ENCODE measurements around the gene TRIM25.

Gene TRIM25

DNA sequence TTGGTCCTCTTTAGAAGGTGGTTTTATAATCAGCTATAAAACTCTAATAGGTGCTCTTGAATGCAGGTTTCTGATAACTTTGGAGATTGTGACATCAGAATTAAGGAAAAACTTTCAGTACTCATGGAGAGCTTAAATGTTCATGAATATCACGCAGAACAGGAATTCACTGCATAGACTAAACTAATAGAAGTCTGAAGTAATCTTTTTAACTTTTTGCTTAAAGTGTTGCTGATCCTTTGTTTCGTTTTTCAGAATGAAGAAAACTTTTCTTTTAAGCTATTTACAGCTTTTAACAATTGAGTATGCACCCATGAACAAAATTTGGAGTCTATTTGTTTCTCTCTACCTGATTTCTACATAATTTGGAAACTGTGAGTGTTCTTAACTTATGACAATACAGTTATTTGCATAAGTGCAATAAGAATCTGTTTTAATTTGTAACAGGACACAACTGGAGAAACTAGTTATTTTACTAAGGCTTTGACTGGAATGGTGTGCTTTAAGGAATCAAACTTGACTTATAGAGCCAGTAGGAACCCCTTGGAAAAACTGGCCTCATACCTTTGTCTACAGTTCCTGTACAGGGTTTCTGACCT is 17.0 kb upstream of the TRIM25 start:
- no CpG with 5 or more reads among the region's 2 CpGs for WGBS (ENCODE audit: extremely low coverage, insufficient coverage, low lambda C conversion rate)
- Histone ChIP-seq H3K36me3 (ENCODE audit: control insufficient read depth, insufficient read depth, low read length) (no peaks in the 10 kb centered on the region), H4K5ac (ENCODE audit: low read length) (no peak overlapping the region)

DNA sequence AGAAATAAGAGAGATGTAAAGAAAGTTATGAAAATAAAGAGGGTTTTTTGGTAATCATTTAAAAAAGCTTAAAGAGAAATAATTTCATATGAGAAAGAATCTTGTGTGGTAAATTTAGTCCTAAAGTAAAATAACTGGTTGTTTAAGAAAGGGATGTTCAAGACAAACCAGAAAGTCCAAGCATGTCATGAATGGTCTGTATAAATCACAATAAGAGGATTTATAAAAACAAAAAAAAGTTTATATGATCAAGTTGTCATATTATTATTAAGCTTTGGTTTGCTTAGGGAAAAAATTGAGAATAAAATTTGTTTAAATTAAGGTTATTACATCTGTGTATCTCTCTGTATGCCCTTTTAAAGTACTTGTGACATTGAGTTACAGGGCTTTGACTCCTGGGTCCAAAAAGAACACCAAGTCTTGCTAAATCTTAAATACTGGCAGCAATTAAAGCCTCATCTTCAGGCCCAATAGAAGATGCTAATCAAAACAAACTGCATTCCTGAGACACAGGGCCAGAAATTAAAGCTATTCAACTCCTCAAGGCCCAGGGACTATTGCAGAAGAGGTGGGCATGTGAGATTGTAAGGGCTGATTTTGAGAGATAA is 15.6 kb upstream of the TRIM25 start:
- no peaks in the 10 kb centered on the region for H3K27me3 ChIP-seq (ENCODE audit: insufficient read depth, low read length, poor library complexity)
- H3K18ac ChIP-seq (ENCODE audit: low read length), result no peak overlapping the region
- no peak overlapping the region for H3K27ac ChIP-seq (ENCODE audit: low read depth, low read length)
- H2AK5ac ChIP-seq (ENCODE audit: low read length), result no peak overlapping the region
- no peak overlapping the region for H3K23ac ChIP-seq (ENCODE audit: low read length)
- no peak overlapping the region for H2BK15ac ChIP-seq (replicated peaks; ENCODE audit: low read depth)
- peak; percentile 68 for DNase-seq
- H3K79me2 ChIP-seq (ENCODE audit: control insufficient read depth, insufficient read depth, low read length), result no peaks in the 10 kb centered on the region
- H3K56ac ChIP-seq (ENCODE audit: low read length), result no peak overlapping the region
- H3K4me2 ChIP-seq (ENCODE audit: low read length), result no peak overlapping the region
- H3K4me1 ChIP-seq (ENCODE audit: control insufficient read depth, low read depth, low read length), result no peaks in the 10 kb centered on the region
- no peaks in the 10 kb centered on the region for H3K36me3 ChIP-seq (ENCODE audit: control insufficient read depth, insufficient read depth, low read length)
- H4K5ac ChIP-seq (ENCODE audit: low read length), result no peak overlapping the region
- H3K4me3 ChIP-seq (ENCODE audit: low read length), result no peak overlapping the region
- H3K79me1 ChIP-seq (ENCODE audit: low read length), result no peaks in the 10 kb centered on the region
- no peak overlapping the region for H3K9ac ChIP-seq (ENCODE audit: low read length)
- H3K4ac ChIP-seq (ENCODE audit: low read depth, low read length), result no peak overlapping the region
- H2BK120ac ChIP-seq (ENCODE audit: low read depth, low read length), result no peak overlapping the region
- no peak overlapping the region for H4K8ac ChIP-seq (ENCODE audit: low read depth, low read length)
- H2BK5ac ChIP-seq (ENCODE audit: low read length), result no peak overlapping the region

More for the DNA sequence above, 17.0 kb upstream of the TRIM25 start:
- Histone ChIP-seq H3K79me1 (ENCODE audit: low read length) (no peaks in the 10 kb centered on the region), H3K27ac (ENCODE audit: low read depth, low read length) (no peak overlapping the region), H3K4me1 (ENCODE audit: control insufficient read depth, low read depth, low read length) (no peaks in the 10 kb centered on the region), H2BK120ac (ENCODE audit: low read depth, low read length) (no peak overlapping the region), H3K27me3 (ENCODE audit: insufficient read depth, low read length, poor library complexity) (no peaks in the 10 kb centered on the region), H4K8ac (ENCODE audit: low read depth, low read length) (no peak overlapping the region), H3K56ac (ENCODE audit: low read length) (no peak overlapping the region), H3K4me2 (ENCODE audit: low read length) (no peak overlapping the region), H3K4ac (ENCODE audit: low read depth, low read length) (no peak overlapping the region), H3K9ac (ENCODE audit: low read length) (no peak overlapping the region), H2BK15ac (replicated peaks; ENCODE audit: low read depth) (no peak overlapping the region), H3K18ac (ENCODE audit: low read length) (no peak overlapping the region), H3K4me3 (ENCODE audit: low read length) (no peak overlapping the region), H3K23ac (ENCODE audit: low read length) (no peak overlapping the region), H2AK5ac (ENCODE audit: low read length) (no peak overlapping the region), H2BK5ac (ENCODE audit: low read length) (no peak overlapping the region), H3K79me2 (ENCODE audit: control insufficient read depth, insufficient read depth, low read length) (no peaks in the 10 kb centered on the region)
- peak; percentile 8 for DNase-seq

DNA sequence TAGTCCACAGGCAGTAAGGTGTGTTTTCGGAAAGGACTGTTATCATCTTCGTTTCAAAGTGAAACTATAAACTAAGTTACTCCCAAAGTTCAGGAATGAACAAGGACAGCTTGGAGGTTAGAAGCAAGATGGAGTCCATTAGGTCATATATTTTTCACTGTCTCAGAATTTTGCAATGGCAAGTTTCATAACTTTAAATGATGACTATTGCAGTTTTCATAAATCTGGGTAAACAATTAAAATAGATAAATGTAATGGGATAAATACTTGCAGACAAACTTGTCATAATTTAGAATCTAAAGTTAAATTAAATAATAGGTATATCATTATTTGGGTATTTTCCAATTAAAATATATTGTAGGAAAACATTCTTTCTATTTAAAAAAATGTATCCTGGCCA is 14.7 kb upstream of the TRIM25 start:
- Histone ChIP-seq H3K56ac (ENCODE audit: low read length) (no peak overlapping the region), H3K9ac (ENCODE audit: low read length) (no peak overlapping the region), H3K4me3 (ENCODE audit: low read length) (no peak overlapping the region), H3K27ac (ENCODE audit: low read depth, low read length) (no peak overlapping the region), H4K5ac (ENCODE audit: low read length) (no peak overlapping the region), H4K8ac (ENCODE audit: low read depth, low read length) (no peak overlapping the region), H3K79me1 (ENCODE audit: low read length) (no peaks in the 10 kb centered on the region), H3K36me3 (ENCODE audit: control insufficient read depth, insufficient read depth, low read length) (no peaks in the 10 kb centered on the region), H3K4ac (ENCODE audit: low read depth, low read length) (no peak overlapping the region), H2BK120ac (ENCODE audit: low read depth, low read length) (no peak overlapping the region), H3K23ac (ENCODE audit: low read length) (no peak overlapping the region), H2AK5ac (ENCODE audit: low read length) (no peak overlapping the region), H3K27me3 (ENCODE audit: insufficient read depth, low read length, poor library complexity) (no peaks in the 10 kb centered on the region), H3K79me2 (ENCODE audit: control insufficient read depth, insufficient read depth, low read length) (no peaks in the 10 kb centered on the region), H3K4me1 (ENCODE audit: control insufficient read depth, low read depth, low read length) (no peaks in the 10 kb centered on the region), H2BK15ac (replicated peaks; ENCODE audit: low read depth) (no peak overlapping the region), H2BK5ac (ENCODE audit: low read length) (no peak overlapping the region), H3K4me2 (ENCODE audit: low read length) (no peak overlapping the region), H3K18ac (ENCODE audit: low read length) (no peak overlapping the region)
- no CpG with 5 or more reads among the region's 2 CpGs for WGBS (ENCODE audit: extremely low coverage, insufficient coverage, low lambda C conversion rate)
- DNase-seq, result no peak

DNA sequence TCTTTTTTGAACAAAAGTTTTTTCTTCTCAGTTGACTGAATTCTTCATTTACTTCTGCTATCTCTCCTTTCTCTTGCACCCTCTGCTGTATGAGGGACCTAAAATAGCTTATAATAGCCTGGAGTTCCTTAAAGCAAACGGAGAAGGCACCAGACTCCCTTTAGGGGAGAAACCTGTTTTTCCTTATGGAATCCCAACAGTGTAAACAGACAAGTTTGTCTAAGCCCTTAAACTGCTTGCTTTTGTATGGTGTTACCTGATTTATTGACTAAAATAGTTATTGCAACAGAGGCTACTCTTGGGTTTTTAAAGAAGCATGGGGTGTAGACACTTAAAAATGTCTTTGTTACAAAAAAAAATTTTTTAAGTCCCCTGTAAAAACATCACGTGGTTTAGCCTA is 12.9 kb upstream of the TRIM25 start:
- H3K79me2 ChIP-seq (ENCODE audit: control insufficient read depth, insufficient read depth, low read length), result no peaks in the 10 kb centered on the region
- no peak overlapping the region for H2BK120ac ChIP-seq (ENCODE audit: low read depth, low read length)
- H3K4me3 ChIP-seq (ENCODE audit: low read length), result no peak overlapping the region
- no peak overlapping the region for H2AK5ac ChIP-seq (ENCODE audit: low read length)
- no peaks in the 10 kb centered on the region for H3K4me1 ChIP-seq (ENCODE audit: control insufficient read depth, low read depth, low read length)
- no peak overlapping the region for H3K4me2 ChIP-seq (ENCODE audit: low read length)
- H4K5ac ChIP-seq (ENCODE audit: low read length), result no peak overlapping the region
- no peak overlapping the region for H2BK5ac ChIP-seq (ENCODE audit: low read length)
- no CpG with 5 or more reads among the region's 2 CpGs for WGBS (ENCODE audit: extremely low coverage, insufficient coverage, low lambda C conversion rate)
- H3K18ac ChIP-seq (ENCODE audit: low read length), result no peak overlapping the region
- no peak overlapping the region for H4K8ac ChIP-seq (ENCODE audit: low read depth, low read length)
- H3K9ac ChIP-seq (ENCODE audit: low read length), result no peak overlapping the region
- DNase-seq, result no peak
- H3K56ac ChIP-seq (ENCODE audit: low read length), result no peak overlapping the region
- no peaks in the 10 kb centered on the region for H3K27me3 ChIP-seq (ENCODE audit: insufficient read depth, low read length, poor library complexity)
- no peak overlapping the region for H3K23ac ChIP-seq (ENCODE audit: low read length)
- H3K4ac ChIP-seq (ENCODE audit: low read depth, low read length), result no peak overlapping the region
- H3K36me3 ChIP-seq (ENCODE audit: control insufficient read depth, insufficient read depth, low read length), result no peaks in the 10 kb centered on the region
- no peak overlapping the region for H3K27ac ChIP-seq (ENCODE audit: low read depth, low read length)
- no peaks in the 10 kb centered on the region for H3K79me1 ChIP-seq (ENCODE audit: low read length)
- no peak overlapping the region for H2BK15ac ChIP-seq (replicated peaks; ENCODE audit: low read depth)

DNA sequence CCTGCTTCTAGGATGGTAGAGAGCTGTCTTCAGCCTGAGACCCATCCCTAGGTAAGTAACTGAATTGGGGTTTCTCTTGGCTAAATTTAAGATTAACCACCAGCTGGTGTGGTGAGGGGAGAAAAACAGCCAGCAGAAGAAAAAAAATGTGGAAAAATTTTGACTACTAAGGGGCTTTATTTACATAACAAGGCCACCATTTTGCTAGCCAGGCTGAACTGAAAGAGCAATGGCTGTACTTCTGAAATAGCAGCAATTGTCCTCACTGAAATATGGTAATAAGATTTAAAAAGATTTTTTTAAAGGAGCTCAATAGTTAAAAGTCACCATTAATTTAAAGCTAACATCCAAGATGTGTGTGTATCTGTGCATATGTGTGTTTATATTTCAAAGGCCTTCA is 12.4 kb upstream of the TRIM25 start:
- Histone ChIP-seq H3K9ac (ENCODE audit: low read length) (no peak overlapping the region), H3K36me3 (ENCODE audit: control insufficient read depth, insufficient read depth, low read length) (no peaks in the 10 kb centered on the region), H3K56ac (ENCODE audit: low read length) (no peak overlapping the region), H3K18ac (ENCODE audit: low read length) (no peak overlapping the region), H3K27ac (ENCODE audit: low read depth, low read length) (no peak overlapping the region), H3K4me3 (ENCODE audit: low read length) (no peak overlapping the region), H3K23ac (ENCODE audit: low read length) (no peak overlapping the region), H2AK5ac (ENCODE audit: low read length) (no peak overlapping the region), H3K4me2 (ENCODE audit: low read length) (no peak overlapping the region), H2BK15ac (replicated peaks; ENCODE audit: low read depth) (no peak overlapping the region), H3K79me1 (ENCODE audit: low read length) (no peaks in the 10 kb centered on the region), H3K27me3 (ENCODE audit: insufficient read depth, low read length, poor library complexity) (no peaks in the 10 kb centered on the region), H3K79me2 (ENCODE audit: control insufficient read depth, insufficient read depth, low read length) (no peaks in the 10 kb centered on the region), H3K4me1 (ENCODE audit: control insufficient read depth, low read depth, low read length) (no peaks in the 10 kb centered on the region), H2BK120ac (ENCODE audit: low read depth, low read length) (no peak overlapping the region), H4K5ac (ENCODE audit: low read length) (no peak overlapping the region), H4K8ac (ENCODE audit: low read depth, low read length) (no peak overlapping the region), H3K4ac (ENCODE audit: low read depth, low read length) (no peak overlapping the region), H2BK5ac (ENCODE audit: low read length) (no peak overlapping the region)
- no peak for DNase-seq

DNA sequence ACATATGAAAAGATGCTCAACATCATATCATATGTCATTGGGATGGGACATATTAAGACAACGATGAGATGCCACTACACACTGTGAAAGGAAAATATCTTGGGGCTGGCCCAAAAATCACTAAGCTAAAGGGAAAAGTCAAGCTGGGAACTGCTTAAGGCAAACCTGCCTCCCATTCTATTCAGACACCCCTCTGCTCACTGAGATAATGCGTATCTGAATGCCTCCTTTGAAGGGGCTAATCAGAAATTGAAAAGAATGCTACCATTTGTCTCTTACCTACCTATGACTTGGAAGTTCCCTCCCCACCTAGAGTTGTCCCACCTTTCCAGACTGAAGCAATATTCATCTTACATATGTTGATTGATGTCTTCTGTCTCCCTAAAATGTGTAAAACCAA is 11.2 kb upstream of the TRIM25 start:
- H3K4me1 ChIP-seq (ENCODE audit: control insufficient read depth, low read depth, low read length), result no peaks in the 10 kb centered on the region
- H3K79me1 ChIP-seq (ENCODE audit: low read length), result no peaks in the 10 kb centered on the region
- no peaks in the 10 kb centered on the region for H3K79me2 ChIP-seq (ENCODE audit: control insufficient read depth, insufficient read depth, low read length)
- no peak overlapping the region for H3K4ac ChIP-seq (ENCODE audit: low read depth, low read length)
- no peaks in the 10 kb centered on the region for H3K27me3 ChIP-seq (ENCODE audit: insufficient read depth, low read length, poor library complexity)
- no peak overlapping the region for H3K18ac ChIP-seq (ENCODE audit: low read length)
- no peak overlapping the region for H2BK120ac ChIP-seq (ENCODE audit: low read depth, low read length)
- H4K5ac ChIP-seq (ENCODE audit: low read length), result no peak overlapping the region
- no peak overlapping the region for H3K4me3 ChIP-seq (ENCODE audit: low read length)
- no peak overlapping the region for H3K27ac ChIP-seq (ENCODE audit: low read depth, low read length)
- no peaks in the 10 kb centered on the region for H3K36me3 ChIP-seq (ENCODE audit: control insufficient read depth, insufficient read depth, low read length)
- DNase-seq, result peak; percentile 35
- WGBS (ENCODE audit: extremely low coverage, insufficient coverage, low lambda C conversion rate), result no CpG with 5 or more reads among the region's 2 CpGs
- H4K8ac ChIP-seq (ENCODE audit: low read depth, low read length), result no peak overlapping the region
- H2AK5ac ChIP-seq (ENCODE audit: low read length), result no peak overlapping the region
- H3K23ac ChIP-seq (ENCODE audit: low read length), result no peak overlapping the region
- H3K9ac ChIP-seq (ENCODE audit: low read length), result no peak overlapping the region
- H2BK15ac ChIP-seq (replicated peaks; ENCODE audit: low read depth), result no peak overlapping the region
- no peak overlapping the region for H2BK5ac ChIP-seq (ENCODE audit: low read length)
- H3K4me2 ChIP-seq (ENCODE audit: low read length), result no peak overlapping the region
- H3K56ac ChIP-seq (ENCODE audit: low read length), result no peak overlapping the region

Measured in mesendoderm (in vitro differentiated cells).